ENCODE data around the gene PTCHD4.

DNA sequence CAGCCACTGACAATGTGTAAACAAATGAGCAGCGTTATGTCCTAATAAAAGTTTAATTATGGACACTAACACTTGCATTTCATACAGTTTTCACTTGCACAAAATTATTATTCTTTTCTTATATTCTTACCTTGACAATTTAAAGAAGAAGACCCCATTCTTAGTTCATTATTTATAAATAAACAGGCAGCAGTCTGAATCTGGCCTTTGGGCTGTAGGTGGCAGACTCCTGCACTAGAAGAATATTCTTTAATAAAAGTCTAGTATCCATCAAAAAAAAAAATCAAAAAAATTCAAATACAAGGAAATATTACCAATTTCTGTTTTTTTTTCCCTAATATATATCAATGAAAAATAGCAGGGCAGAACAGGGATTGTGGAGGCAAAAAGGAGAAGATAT lies 24.8 kb downstream of the PTCHD4 start:
- peak; percentile 19 for TF ChIP-seq CTCF (IDR thresholded peaks at IDR 0.05; ENCODE audit: insufficient read depth, low read length, poor library complexity, severe bottlenecking)
- TF ChIP-seq EZH2phosphoT487 (conservative IDR thresholded peaks at IDR 0.05; ENCODE audit: low read length): no peak
